A549 treated with Hydrocortisone at 1 μM for 4 hours (cell line): ENCODE results near the gene OXT. TPM values are rescaled to one million over a fixed set of nuclear protein-coding genes. Genes with fewer than 3 reads are reported as not detected.

Experiments used
- total RNA-seq: library from RNA; stranded (reverse); fragments of 200-300 nt; extraction: Qiagen RNA extraction; gene quantifications from 5 replicates; pipeline ENCODE4 v1.2.3, GENCODE V29; 2022

Gene OXT
- total RNA-seq, result not detected in 5 replicates

GRCh38 chr20:3071610-3072529 lies at the start of gene OXT:
Gene OXT, plus strand, starts transcription at chr20:3071620. Its CDS starts 36 bp downstream, at chr20:3071656.

GRCh38 chr20:3043322-3043721 lies 28.1 kb upstream of the OXT start, which contains the start of gene GNRH2:
Gene GNRH2, plus strand, starts transcription at chr20:3043622. Its CDS starts 793 bp downstream, at chr20:3044415.

GRCh38 chr20:3045816-3046676 lies 25.4 kb upstream of the OXT start, which contains the start of gene MRPS26:
Gene MRPS26, plus strand, starts transcription at chr20:3046052. Its CDS starts 17 bp downstream, at chr20:3046069.

GRCh38 chr20:3084283-3084985 lies 13.0 kb downstream of the OXT start, which contains the start of gene AVP:
Gene AVP, minus strand, starts transcription at chr20:3084724. Its CDS starts 50 bp downstream, at chr20:3084674.

Other genes starting within 250 kb of the OXT start
- 19.7 to 28.2 TPM (median 26.6 TPM) in 5 replicates for gene PCED1A, start 231.0 kb upstream of the OXT start, total RNA-seq
- gene VPS16, start 230.9 kb upstream of the OXT start, total RNA-seq, result 27.3 to 34.0 TPM (median 32.0 TPM) in 5 replicates
- gene PTPRA, start 198.1 kb upstream of the OXT start, total RNA-seq, result 31.3 to 43.9 TPM (median 37.7 TPM) in 5 replicates
- gene GNRH2, start 28.0 kb upstream of the OXT start, total RNA-seq, result 0.16 to 0.34 TPM (median 0.27 TPM) in 4 of 5 replicates, not detected in the other
- 102 to 153 TPM (median 148 TPM) in 5 replicates for gene MRPS26, start 25.6 kb upstream of the OXT start, total RNA-seq
- not detected in 5 replicates for gene AVP, start 13.1 kb downstream of the OXT start, total RNA-seq
- 48.8 to 58.9 TPM (median 51.6 TPM) in 5 replicates for gene FASTKD5, start 88.2 kb downstream of the OXT start, total RNA-seq
- 4.9 to 6.4 TPM (median 5.7 TPM) in 5 replicates for gene UBOX5, start 88.2 kb downstream of the OXT start, total RNA-seq
- gene LZTS3, start 101.9 kb downstream of the OXT start, total RNA-seq, result 4.7 to 5.7 TPM (median 5.2 TPM) in 5 replicates
- gene DDRGK1, start 133.1 kb downstream of the OXT start, total RNA-seq, result 79.1 to 103 TPM (median 95.7 TPM) in 5 replicates
- gene ITPA, start 137.9 kb downstream of the OXT start, total RNA-seq, result 129 to 141 TPM (median 133 TPM) in 5 replicates
- gene SLC4A11, start 167.6 kb downstream of the OXT start, total RNA-seq, result 9.2 to 15.1 TPM (median 13.6 TPM) in 5 replicates